Activated T-cell treated with anti-CD3 and anti-CD28 coated beads for 1 hour (primary cell): Measurements from ENCODE around the gene PTGER2.

ENCODE experiments used
- DNase-seq: peaks from one replicate; pipeline ENCODE4 v3.0.0-alpha.2; 2020; ENCODE audit warnings: low read depth

PTGER2 gene

GRCh38 chr14:52313903-52314594, at the start of gene PTGER2:
TSS of gene PTGER2 (plus strand) at chr14:52314312. CDS start at chr14:52314549, 237 bp downstream.
- DNase-seq: peak; percentile 56

- DNase-seq: no peak
Measured at GRCh38 chr14:52265253-52265652, 48.9 kb upstream of the PTGER2 start.

GRCh38 chr14:52266179-52266578, 47.9 kb upstream of the PTGER2 start:
- no peak for DNase-seq

- DNase-seq: no peak
Measured at GRCh38 chr14:52266782-52267181, 47.3 kb upstream of the PTGER2 start.

GRCh38 chr14:52267501-52268278, 46.4 kb upstream of the PTGER2 start, which contains the start of gene PTGDR:
TSS of gene PTGDR (plus strand) at chr14:52267698. CDS start at chr14:52267815, 117 bp downstream.
- DNase-seq: no peak

GRCh38 chr14:52268279-52269061, 45.6 kb upstream of the PTGER2 start:
- no peak for DNase-seq

GRCh38 chr14:52269100-52269499, 45.0 kb upstream of the PTGER2 start:
- no peak for DNase-seq

GRCh38 chr14:52269982-52270381, 44.1 kb upstream of the PTGER2 start:
- no peak for DNase-seq

GRCh38 chr14:52271538-52271937, 42.6 kb upstream of the PTGER2 start:
- DNase-seq: no peak

- DNase-seq: no peak
Measured at GRCh38 chr14:52272375-52272774, 41.7 kb upstream of the PTGER2 start.

- DNase-seq: no peak
Measured at GRCh38 chr14:52275372-52275771, 38.7 kb upstream of the PTGER2 start.

- DNase-seq: no peak
Measured at GRCh38 chr14:52277552-52277951, 36.6 kb upstream of the PTGER2 start.

- no peak for DNase-seq
Measured at GRCh38 chr14:52279408-52279807, 34.7 kb upstream of the PTGER2 start.

GRCh38 chr14:52283099-52283498, 31.0 kb upstream of the PTGER2 start:
- no peak for DNase-seq

- no peak for DNase-seq
Measured at GRCh38 chr14:52286661-52287649, 27.2 kb upstream of the PTGER2 start.

- DNase-seq: no peak
Measured at GRCh38 chr14:52296378-52296777, 17.7 kb upstream of the PTGER2 start.

GRCh38 chr14:52298795-52299194, 15.3 kb upstream of the PTGER2 start:
- DNase-seq: no peak

GRCh38 chr14:52299692-52300278, 14.3 kb upstream of the PTGER2 start:
- DNase-seq: no peak

- DNase-seq: no peak
Measured at GRCh38 chr14:52303236-52303635, 10.9 kb upstream of the PTGER2 start.

- DNase-seq: no peak
Measured at GRCh38 chr14:52304248-52304904, 9.7 kb upstream of the PTGER2 start.
